Lung (tissue), 12 donors: ENCODE results near the gene TMEM238. TPM values are rescaled to one million over a fixed set of nuclear protein-coding genes. Genes with fewer than 3 reads are reported as not detected.

Experiments used
- ATAC-seq: fragments of 200-7000 bp; cut with Tn5 transposase; one replicate; pipeline ENCODE4 v1.9.1; 2020; ENCODE audit warnings: moderate number of reproducible peaks; ENCODE audit not compliant: insufficient read depth, low FRiP score
- DNase-seq, 3 donors: peaks; one replicate each; pipeline ENCODE4 v3.0.0-alpha.2; 2013 to 2017
- H3K27ac ChIP-seq, 2 donors: one replicate each; pipeline ENCODE4 v1.5.1; 2013; ENCODE audit warnings: mild to moderate bottlenecking in 2 of 2, moderate library complexity in 2 of 2, control low read depth in 1 of 2, inconsistent platforms in 1 of 2, low read depth in 1 of 2, low read length in 1 of 2
- H3K27me3 ChIP-seq, 3 donors: one replicate each; pipeline ENCODE4 v1.5.1; 2013; ENCODE audit warnings: low read length in 2 of 3; ENCODE audit not compliant: control insufficient read depth in 3 of 3, insufficient read depth in 3 of 3
- H3K36me3 ChIP-seq, 4 donors: one replicate each; pipeline ENCODE4 v1.5.1; 2013; ENCODE audit warnings: low read length in 4 of 4, mild to moderate bottlenecking in 1 of 4, moderate library complexity in 1 of 4; ENCODE audit not compliant: control insufficient read depth in 4 of 4, insufficient read depth in 4 of 4
- H3K4me1 ChIP-seq, 5 donors: one replicate each; pipeline ENCODE4 v1.5.1; 2013; ENCODE audit warnings: low read length in 5 of 5, mild to moderate bottlenecking in 2 of 5, moderate library complexity in 1 of 5; ENCODE audit not compliant: control insufficient read depth in 5 of 5, insufficient read depth in 5 of 5
- H3K4me3 ChIP-seq: one replicate; pipeline ENCODE4 v1.5.1; 2013; ENCODE audit warnings: mild to moderate bottlenecking, control low read depth, moderate library complexity
- H3K9ac ChIP-seq, 2 donors: one replicate each; pipeline ENCODE4 v1.5.1; 2013; ENCODE audit warnings: low read length in 2 of 2, control low read depth in 1 of 2; ENCODE audit not compliant: insufficient read depth in 1 of 2
- H3K9me3 ChIP-seq, 4 donors: one replicate each; pipeline ENCODE4 v1.5.1; 2013; ENCODE audit warnings: low read length in 3 of 4, mild to moderate bottlenecking in 1 of 4, moderate library complexity in 1 of 4; ENCODE audit not compliant: control insufficient read depth in 4 of 4, insufficient read depth in 3 of 4
- CTCF ChIP-seq: IDR thresholded peaks from 2 replicates; pipeline ENCODE4 v1.5.1; 2012; ENCODE audit warnings: mild to moderate bottlenecking; ENCODE audit errors: control extremely low read depth, extremely low read depth
- WGBS, 2 donors: extraction: QIAGEN DNeasy Blood & Tissue Kit; methylation state at CpG; one replicate each; pipeline ENCODE4 v1.1.7; 2013; 5-methylcytosine and 5-hydroxymethylcytosine counted together
- polyA plus RNA-seq, 2 donors: library from polyadenylated mRNA; stranded (reverse); fragments of 200-250 nt; gene quantifications; one replicate each; pipeline ENCODE4 v1.2.1, GENCODE V29; 2013
- total RNA-seq, 2 donors: library from RNA; depleted of rRNA in 1 of 2; stranded (reverse); fragments of >200 nt in 1 of 2; gene quantifications; one replicate each; pipeline ENCODE4 v1.2.1, GENCODE V29; 2014 to 2021
- donor health status: control.
- donor health status: control.
- donor health status: Bipolar disorder and iron deficiency.
- donor health status: healthy.
- donor health status: DM: yes; HTN: yes; CAD: no.

Gene TMEM238
- total and polyA plus RNA-seq, 4 donors: 0.43 to 31.0 (median 0.82) TPM

DNA sequence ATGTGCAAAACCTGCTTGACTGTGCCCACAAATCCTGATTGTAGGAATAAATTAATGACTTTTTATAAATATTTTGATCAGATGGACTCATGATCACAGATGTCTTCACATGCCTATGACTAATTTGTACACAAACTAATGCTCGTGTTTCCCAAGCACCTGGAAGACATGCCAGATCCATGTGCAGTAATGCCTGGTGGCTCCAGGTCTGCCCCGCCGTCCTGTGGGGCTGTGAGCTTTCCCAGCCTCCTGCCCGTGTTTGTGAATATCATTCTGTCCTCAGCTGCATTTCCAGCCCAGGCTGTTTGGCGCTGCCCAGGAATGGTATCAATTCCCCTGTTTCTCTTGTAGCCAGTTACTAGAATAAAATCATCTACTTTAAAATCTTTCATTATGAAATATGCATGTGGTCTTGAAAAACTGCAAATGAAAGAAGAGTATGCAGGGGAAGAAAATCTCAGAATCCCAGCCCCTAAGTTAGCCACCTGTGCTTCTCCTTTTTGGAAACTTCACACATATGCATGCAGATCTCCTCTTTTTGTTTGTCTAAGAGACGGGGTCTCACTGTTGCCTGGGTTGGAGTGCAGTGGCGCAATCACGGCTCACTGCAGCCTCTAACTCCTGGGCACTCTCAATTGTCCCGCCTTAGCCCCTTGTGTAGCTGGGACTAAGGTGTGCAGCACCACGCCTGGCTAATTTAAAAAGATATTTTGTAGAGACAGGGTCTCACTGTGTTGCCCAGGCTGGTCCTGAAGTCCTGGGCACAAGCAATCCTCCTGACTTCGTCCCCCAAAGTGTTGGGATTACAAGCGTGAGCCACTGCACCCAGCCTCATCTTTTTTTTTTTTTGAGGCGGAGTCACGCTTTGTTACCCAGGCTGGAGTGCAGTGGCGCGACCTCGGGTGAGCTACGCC, 7.9 kb upstream of the TMEM238 start:
- Histone ChIP-seq H3K27me3 (no peaks in the 10 kb centered on the region), H3K27ac (no peak overlapping the region), H3K4me1 (peaks cover 6 to 20% (median 11%) of the 10 kb centered on the region in 5 donors), H3K4me3 (no peak overlapping the region), H3K9me3 (peaks cover 0 to 1% (median 0%) of the 10 kb centered on the region in 4 donors), H3K36me3 (peaks cover 3 to 41% (median 20%) of the 10 kb centered on the region in 4 donors), H3K9ac (no peak overlapping the region)
- DNase-seq (no peak), ATAC-seq (no peak)
- 83 to 86% methylated on average over 18 of the region's 18 CpGs for WGBS, 2 donors
- TF ChIP-seq CTCF: no peak

DNA sequence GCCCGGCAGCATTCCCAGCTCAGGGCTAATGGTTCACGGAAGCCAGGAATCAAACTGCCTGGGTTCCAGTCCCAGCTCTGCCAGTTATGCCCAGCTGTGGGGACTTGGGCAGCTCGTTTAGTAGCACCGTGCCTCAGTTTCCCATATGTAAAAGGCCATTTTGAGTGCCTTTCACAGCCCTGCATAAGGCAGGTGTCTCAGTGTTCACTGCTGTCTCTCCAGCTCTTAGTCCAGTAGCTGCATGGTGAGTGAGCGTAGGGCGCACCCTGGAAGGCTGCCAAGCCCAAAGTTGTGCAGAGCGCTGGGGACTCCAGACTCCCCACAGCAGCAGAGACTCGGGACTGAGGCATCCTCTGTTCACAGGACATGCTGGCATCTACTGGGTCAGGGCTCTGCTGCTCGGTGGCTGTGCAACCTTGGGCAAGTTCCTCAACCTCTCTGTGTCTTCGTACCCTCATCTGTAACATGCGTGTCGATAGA, 7.1 kb upstream of the TMEM238 start:
- H3K36me3 ChIP-seq: peaks cover 3 to 43% (median 20%) of the 10 kb centered on the region in 4 donors
- no peak for DNase-seq
- 87 to 88% methylated on average over 12 of the region's 12 CpGs for WGBS, 2 donors

DNA sequence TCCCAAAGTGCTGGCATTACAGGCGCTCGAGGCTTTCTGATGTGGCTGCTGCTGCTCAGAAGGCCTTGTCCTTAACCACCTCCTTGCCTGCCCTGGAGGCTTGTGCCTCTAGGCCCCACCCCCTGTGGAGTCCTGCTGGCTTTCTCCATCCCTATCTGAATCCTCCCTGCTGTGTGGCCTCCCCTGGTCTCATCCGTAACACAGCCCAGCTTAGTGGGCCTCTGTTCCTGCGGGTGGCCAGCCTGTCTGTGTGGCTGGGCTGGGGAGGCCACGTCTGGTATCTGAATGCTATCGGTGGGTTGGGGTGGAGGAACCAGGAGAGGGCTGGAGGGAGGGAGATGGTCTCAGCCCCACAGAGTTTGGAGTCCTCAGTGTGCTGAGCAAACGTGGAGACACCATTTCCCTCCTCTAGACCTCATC, 6.4 kb upstream of the TMEM238 start:
- ATAC-seq (no peak), DNase-seq (no peak)
- no peaks in the 10 kb centered on the region for H3K27me3 ChIP-seq
- no peak overlapping the region for H3K4me3 ChIP-seq
- peaks cover 7 to 26% (median 13%) of the 10 kb centered on the region in 5 donors for H3K4me1 ChIP-seq
- TF ChIP-seq CTCF: no peak
- H3K9ac ChIP-seq: no peak overlapping the region
- WGBS, 2 donors: 83 to 84% methylated on average over 7 of the region's 7 CpGs
- no peak overlapping the region for H3K27ac ChIP-seq
- H3K9me3 ChIP-seq: peaks cover 0 to 1% (median 0%) of the 10 kb centered on the region in 4 donors
- peaks cover 3 to 43% (median 22%) of the 10 kb centered on the region in 4 donors for H3K36me3 ChIP-seq

More for the DNA sequence above, 7.1 kb upstream of the TMEM238 start:
- Histone ChIP-seq H3K4me1 (peaks cover 7 to 26% (median 13%) of the 10 kb centered on the region in 5 donors), H3K9me3 (peaks cover 0 to 1% (median 0%) of the 10 kb centered on the region in 4 donors), H3K27ac (no peak overlapping the region), H3K4me3 (no peak overlapping the region), H3K27me3 (no peaks in the 10 kb centered on the region), H3K9ac (no peak overlapping the region)
- no peak for ATAC-seq
- TF ChIP-seq CTCF: no peak
